Measurements from ENCODE around the gene DTL. TPM values are rescaled to one million over a fixed set of nuclear protein-coding genes. Genes with fewer than 3 reads are reported as not detected.

The DTL gene
- total and polyA plus RNA-seq, 11 donors, result 0.08 to 6.2 (median 0.44) TPM; not detected in 1

- H3K27me3 ChIP-seq, result no peaks in the 10 kb centered on the region
- no peaks in the 10 kb centered on the region for H3K9me3 ChIP-seq
- no peak for DNase-seq
- H3K4me3 ChIP-seq, result no peak overlapping the region
- peaks cover 0 to 7% (median 0%) of the 10 kb centered on the region in 9 donors for H3K36me3 ChIP-seq
- intact Hi-C loops (cut with DNase I), result no loop called here
- H3K27ac ChIP-seq, result no peak overlapping the region
- no peak for ATAC-seq
- no peak for TF ChIP-seq CTCF (IDR thresholded peaks at IDR 0.05)
- H3K4me1 ChIP-seq, result no peaks in the 10 kb centered on the region
- 98 to 100% (median 98%) methylated on average over 2 of the region's 2 CpGs for WGBS, 4 donors
These were observed 10.4 kb downstream of the DTL start for GRCh38 chr1:212045981-212046380.

GRCh38 chr1:212053993-212054392, 18.4 kb downstream of the DTL start:
- WGBS, 4 donors, result 82 to 100% (median 92%) methylated on average over 1 of the region's 1 CpG
- Histone ChIP-seq H3K36me3 (no peaks in the 10 kb centered on the region), H3K27ac (no peak overlapping the region), H3K9me3 (peaks cover 0 to 23% (median 0%) of the 10 kb centered on the region in 12 donors), H3K4me3 (no peak overlapping the region), H3K4me1 (no peaks in the 10 kb centered on the region), H3K27me3 (no peaks in the 10 kb centered on the region)
- DNase-seq (no peak), ATAC-seq (no peak)
- intact Hi-C loops (cut with DNase I), result no loop called here
- TF ChIP-seq POLR2A (IDR thresholded peaks at IDR 0.05) (no peak), CTCF (IDR thresholded peaks at IDR 0.05) (no peak)

GRCh38 chr1:212055333-212055732, 19.8 kb downstream of the DTL start:
- intact Hi-C loops (cut with DNase I), result no loop called here
- no peak for DNase-seq
- Histone ChIP-seq H3K27me3 (no peaks in the 10 kb centered on the region), H3K36me3 (no peaks in the 10 kb centered on the region), H3K9me3 (peaks cover 0 to 23% (median 0%) of the 10 kb centered on the region in 12 donors), H3K4me1 (no peaks in the 10 kb centered on the region), H3K27ac (no peak overlapping the region), H3K4me3 (no peak overlapping the region)
- no peak for ATAC-seq
- TF ChIP-seq CTCF (IDR thresholded peaks at IDR 0.05) (no peak), POLR2A (IDR thresholded peaks at IDR 0.05) (no peak)
- WGBS, 4 donors, result 96 to 100% (median 98%) methylated on average over 1 to 2 of the region's 2 CpGs

DNA sequence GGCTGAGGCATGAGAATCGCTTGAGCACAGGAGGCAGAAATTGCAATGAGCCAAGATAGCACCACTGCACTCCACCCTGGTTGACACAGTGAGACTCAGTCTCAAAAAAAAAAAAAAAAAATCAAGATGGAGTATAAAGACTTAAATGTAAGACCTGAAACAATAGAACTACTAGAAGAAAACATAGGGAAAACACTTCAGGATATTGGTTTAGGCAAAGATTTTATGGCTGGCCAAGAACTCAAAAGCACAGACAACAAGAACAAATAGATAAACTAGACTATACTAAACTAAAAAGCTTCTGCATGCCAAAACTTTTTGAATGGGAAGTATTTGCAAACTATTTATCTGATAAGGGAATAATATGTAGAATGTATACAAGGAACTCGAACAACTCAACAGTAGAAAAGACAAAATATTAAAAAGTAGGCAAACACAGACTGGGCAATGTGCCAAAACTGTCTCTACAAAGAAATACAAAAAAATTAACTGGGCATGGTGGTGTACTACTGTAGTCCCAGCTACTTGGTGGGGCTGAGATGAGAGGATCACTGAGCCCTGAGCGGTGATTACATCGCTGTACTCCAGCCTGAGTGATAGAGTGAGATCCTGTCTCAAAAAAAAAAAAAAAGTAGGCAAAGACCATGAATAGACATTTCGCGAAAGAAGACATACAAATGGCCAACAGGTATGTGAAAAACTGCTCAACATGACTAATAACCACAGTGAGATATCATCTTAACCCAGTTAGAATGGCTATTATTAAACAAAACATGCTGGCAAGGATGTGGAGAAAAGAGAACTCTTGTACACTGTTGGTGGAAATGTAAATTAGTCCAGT, 25.3 kb downstream of the DTL start:
- intact Hi-C loops (cut with DNase I), result loop anchor here in 4 of 10 donors (5.0 to 10.0 kb wide), 3 partner anchors 391 to 724 kb away; no protein-coding TSS in a partner anchor
- no peak for DNase-seq
- H3K36me3 ChIP-seq, result no peaks in the 10 kb centered on the region
- no peak for ATAC-seq
- no peak for TF ChIP-seq CTCF (IDR thresholded peaks at IDR 0.05)
- no peak overlapping the region for H3K27ac ChIP-seq
- 76 to 89% (median 80%) methylated on average over 6 of the region's 6 CpGs for WGBS, 4 donors
- H3K4me1 ChIP-seq, result no peaks in the 10 kb centered on the region
- H3K9me3 ChIP-seq, result peaks cover 0 to 23% (median 0%) of the 10 kb centered on the region in 12 donors
- H3K27me3 ChIP-seq, result no peaks in the 10 kb centered on the region
- H3K4me3 ChIP-seq, result no peak overlapping the region

Measured in heart left ventricle (tissue), 16 donors.